GM18502 (cell line): ENCODE data around the gene CEACAM4.

Experiments used
- ATAC-seq: cut with Tn5 transposase; IDR thresholded peaks from one replicate; pipeline ENCODE4 v1.9.1; 2021; ENCODE audit warnings: mild to moderate bottlenecking; ENCODE audit not compliant: unreplicated experiment, poor library complexity

The CEACAM4 gene

GRCh38 chr19:41619018-41619556, 7.8 kb downstream of the CEACAM4 start:
- no peak for ATAC-seq

GRCh38 chr19:41617941-41618730, 8.7 kb downstream of the CEACAM4 start:
- ATAC-seq, result no peak

GRCh38 chr19:41616792-41617621, 9.9 kb downstream of the CEACAM4 start:
- ATAC-seq, result no peak

- ATAC-seq, result no peak
Measured at GRCh38 chr19:41615207-41615606, 11.7 kb downstream of the CEACAM4 start.

GRCh38 chr19:41612483-41612882, 14.4 kb downstream of the CEACAM4 start:
- no peak for ATAC-seq

GRCh38 chr19:41610789-41611188, 16.1 kb downstream of the CEACAM4 start:
- no peak for ATAC-seq

- ATAC-seq, result no peak
Measured at GRCh38 chr19:41607668-41608067, 19.2 kb downstream of the CEACAM4 start.

- no peak for ATAC-seq
Measured at GRCh38 chr19:41606215-41606837, 20.5 kb downstream of the CEACAM4 start.

GRCh38 chr19:41604831-41605230, 22.0 kb downstream of the CEACAM4 start:
- no peak for ATAC-seq

GRCh38 chr19:41601771-41602170, 25.1 kb downstream of the CEACAM4 start:
- no peak for ATAC-seq

- no peak for ATAC-seq
Measured at GRCh38 chr19:41599175-41599966, 27.5 kb downstream of the CEACAM4 start.

GRCh38 chr19:41597600-41598041, 29.3 kb downstream of the CEACAM4 start:
- no peak for ATAC-seq

- ATAC-seq, result no peak
Measured at GRCh38 chr19:41595890-41596280, 31.0 kb downstream of the CEACAM4 start.

- ATAC-seq, result peak; percentile 50
Measured at GRCh38 chr19:41595258-41595889, 31.5 kb downstream of the CEACAM4 start.

- no peak for ATAC-seq
Measured at GRCh38 chr19:41591951-41592562, 34.8 kb downstream of the CEACAM4 start.

- no peak for ATAC-seq
Measured at GRCh38 chr19:41590936-41591335, 35.9 kb downstream of the CEACAM4 start.

GRCh38 chr19:41589371-41589770, 37.5 kb downstream of the CEACAM4 start:
- ATAC-seq, result no peak

- no peak for ATAC-seq
Measured at GRCh38 chr19:41588497-41589209, 38.2 kb downstream of the CEACAM4 start.
